ENCODE data around the gene TGIF1. TPM values are rescaled to one million over a fixed set of nuclear protein-coding genes. Genes with fewer than 3 reads are reported as not detected.

The TGIF1 gene
- total RNA-seq, 2 donors from 2014 or later: 17.1 to 23.1 TPM

DNA sequence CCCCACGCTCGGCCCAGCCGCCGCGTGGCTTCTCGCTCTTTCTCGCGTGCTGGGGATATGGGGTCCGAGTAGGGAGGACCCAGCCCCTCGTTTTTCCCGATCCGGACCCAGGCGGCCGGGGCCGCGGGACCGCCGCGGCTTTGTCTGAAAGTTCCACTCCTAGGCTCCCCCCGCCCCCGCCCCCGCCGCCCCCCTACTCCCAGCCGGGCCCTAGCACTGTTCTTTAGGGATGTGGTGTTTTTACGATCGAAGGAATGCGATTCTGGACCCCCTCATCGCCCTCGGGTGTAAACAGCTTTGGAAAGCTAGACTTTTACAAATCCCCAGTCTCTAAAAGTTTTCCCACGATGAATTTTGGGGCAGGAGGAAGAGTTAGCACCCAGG is 819 bp downstream of the TGIF1 start:
- no peaks in the 10 kb centered on the region for H3K36me3 ChIP-seq (replicated peaks in 1 of 2; ENCODE audit: insufficient read depth in 1 of 2, low read depth in 2 of 2)
- DNase-seq: no peak
- TF ChIP-seq, protein P1, sequence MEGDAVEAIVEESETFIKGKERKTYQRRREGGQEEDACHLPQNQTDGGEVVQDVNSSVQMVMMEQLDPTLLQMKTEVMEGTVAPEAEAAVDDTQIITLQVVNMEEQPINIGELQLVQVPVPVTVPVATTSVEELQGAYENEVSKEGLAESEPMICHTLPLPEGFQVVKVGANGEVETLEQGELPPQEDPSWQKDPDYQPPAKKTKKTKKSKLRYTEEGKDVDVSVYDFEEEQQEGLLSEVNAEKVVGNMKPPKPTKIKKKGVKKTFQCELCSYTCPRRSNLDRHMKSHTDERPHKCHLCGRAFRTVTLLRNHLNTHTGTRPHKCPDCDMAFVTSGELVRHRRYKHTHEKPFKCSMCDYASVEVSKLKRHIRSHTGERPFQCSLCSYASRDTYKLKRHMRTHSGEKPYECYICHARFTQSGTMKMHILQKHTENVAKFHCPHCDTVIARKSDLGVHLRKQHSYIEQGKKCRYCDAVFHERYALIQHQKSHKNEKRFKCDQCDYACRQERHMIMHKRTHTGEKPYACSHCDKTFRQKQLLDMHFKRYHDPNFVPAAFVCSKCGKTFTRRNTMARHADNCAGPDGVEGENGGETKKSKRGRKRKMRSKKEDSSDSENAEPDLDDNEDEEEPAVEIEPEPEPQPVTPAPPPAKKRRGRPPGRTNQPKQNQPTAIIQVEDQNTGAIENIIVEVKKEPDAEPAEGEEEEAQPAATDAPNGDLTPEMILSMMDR (IDR thresholded peaks at IDR 0.05): no peak
- TF ChIP-seq POLR2A (IDR thresholded peaks at IDR 0.05): no peak
- 0 to 1% methylated on average over 6 to 27 of the region's 30 CpGs for WGBS, 2 donors
- no peak for ATAC-seq
- H3K27me3 ChIP-seq: no peaks in the 10 kb centered on the region
- H3K4me3 ChIP-seq: peak overlapping the region; percentile 37 to 56
- H3K4me1 ChIP-seq: peaks cover 49% of the 10 kb centered on the region
- peak overlapping the region; percentile 95 to 99 (median 98) for H3K27ac ChIP-seq
- H3K9me3 ChIP-seq: no peaks in the 10 kb centered on the region
- intact Hi-C loops (cut with DNase I): loop anchor here (5.0 to 10.0 kb wide), 2 partner anchors 168 to 214 kb away; no protein-coding TSS in a partner anchor

DNA sequence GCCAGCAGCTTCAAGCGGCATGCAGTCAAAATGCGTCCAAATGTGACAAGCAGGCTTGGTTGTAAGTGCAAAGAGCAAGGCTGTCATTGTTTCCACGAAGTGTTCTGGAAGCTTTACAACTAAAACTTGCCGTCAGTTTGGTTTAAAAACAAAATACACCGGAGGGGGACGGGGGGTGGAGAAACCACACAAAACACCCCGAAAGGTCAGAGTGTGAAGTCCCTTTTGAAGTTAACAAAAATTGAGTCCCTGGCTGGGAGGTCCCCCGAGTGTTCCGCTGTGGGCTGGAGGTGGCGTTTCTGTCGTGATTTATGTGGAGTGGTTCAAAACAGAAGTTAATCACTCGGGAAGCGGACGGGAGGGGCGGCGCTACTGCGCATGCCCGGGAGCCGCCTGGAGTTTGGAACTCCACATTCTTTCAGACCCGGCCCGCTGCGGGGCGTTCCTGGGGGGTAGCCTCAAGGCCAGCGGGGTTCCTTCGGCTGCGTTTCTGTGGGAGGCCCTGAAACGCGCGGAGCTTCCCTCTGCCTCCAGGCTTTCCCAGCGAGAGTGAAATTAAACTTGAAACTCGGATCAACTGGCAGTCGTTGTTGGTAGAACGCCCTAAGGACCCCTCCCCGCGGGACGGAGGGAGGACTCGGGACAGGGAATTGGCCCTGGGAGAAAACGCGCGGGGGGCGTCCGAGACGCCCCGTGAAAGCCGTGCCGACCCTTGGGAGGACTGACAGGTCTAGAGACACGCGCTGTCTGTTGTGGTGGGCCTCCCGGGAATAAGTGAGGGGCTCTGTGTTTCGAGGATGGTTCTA is 1.4 kb downstream of the TGIF1 start:
- intact Hi-C loops (cut with DNase I): loop anchor here (5.0 to 10.0 kb wide), 2 partner anchors 169 to 213 kb away; no protein-coding TSS in a partner anchor
- Histone ChIP-seq H3K4me3 (peak overlapping the region; percentile 37 to 56), H3K27me3 (no peaks in the 10 kb centered on the region), H3K4me1 (peaks cover 51% of the 10 kb centered on the region), H3K27ac (peak overlapping the region; percentile 95 to 99 (median 98)), H3K36me3 (replicated peaks in 1 of 2; ENCODE audit: insufficient read depth in 1 of 2, low read depth in 2 of 2) (no peaks in the 10 kb centered on the region), H3K9me3 (no peaks in the 10 kb centered on the region)
- WGBS, 2 donors: 0 to 1% methylated on average over 18 to 45 of the region's 50 CpGs
- peak; percentile 28 for ATAC-seq
- DNase-seq: peak; percentile 92 to 95 (median 94)
- TF ChIP-seq POLR2A (IDR thresholded peaks at IDR 0.05): peak; percentile 72 to 93 (median 91)
- TF ChIP-seq, protein P1 (IDR thresholded peaks at IDR 0.05): no peak

DNA sequence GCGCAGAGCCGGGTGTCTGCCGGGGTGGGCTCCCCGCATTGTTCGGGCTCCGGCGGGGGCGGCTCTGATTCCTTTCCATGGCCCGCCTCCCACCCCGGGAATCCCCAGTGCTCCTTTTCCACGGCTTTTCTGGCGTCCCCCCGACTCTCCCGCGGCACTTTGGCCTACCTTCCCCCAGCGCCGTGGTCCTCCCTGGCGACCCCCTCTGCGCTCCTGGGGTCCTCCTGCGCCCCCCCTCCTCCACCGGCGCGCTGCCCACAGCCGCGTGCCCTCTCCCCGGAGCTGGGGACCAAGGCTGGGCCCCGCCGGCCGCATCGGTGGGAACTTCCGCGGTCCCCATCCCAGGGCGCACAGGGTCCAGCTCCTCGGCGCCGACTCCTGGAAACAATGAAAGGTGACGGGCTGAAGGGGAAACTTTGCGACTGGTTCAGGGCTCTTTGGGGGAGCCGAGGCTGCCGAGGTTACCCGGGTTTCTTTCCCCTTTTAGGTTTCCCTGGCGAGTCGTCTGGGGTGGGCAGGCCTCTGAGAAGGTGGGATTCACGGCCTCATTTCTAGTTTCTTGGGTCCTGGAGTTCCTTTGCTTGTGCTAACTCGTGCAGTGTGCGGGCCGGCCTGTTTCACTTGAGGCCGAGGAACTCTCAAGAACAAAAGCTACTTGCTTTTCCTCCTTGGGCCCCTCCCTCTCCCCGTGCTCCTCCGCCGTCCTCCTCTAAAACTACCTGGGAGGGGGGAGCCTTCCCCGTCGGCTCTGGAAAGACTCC is 2.2 kb downstream of the TGIF1 start:
- 1 to 2% methylated on average over 15 to 53 of the region's 53 CpGs for WGBS, 2 donors
- intact Hi-C loops (cut with DNase I): loop anchor here (5.0 to 10.0 kb wide), 2 partner anchors 170 to 213 kb away; no protein-coding TSS in a partner anchor

DNA sequence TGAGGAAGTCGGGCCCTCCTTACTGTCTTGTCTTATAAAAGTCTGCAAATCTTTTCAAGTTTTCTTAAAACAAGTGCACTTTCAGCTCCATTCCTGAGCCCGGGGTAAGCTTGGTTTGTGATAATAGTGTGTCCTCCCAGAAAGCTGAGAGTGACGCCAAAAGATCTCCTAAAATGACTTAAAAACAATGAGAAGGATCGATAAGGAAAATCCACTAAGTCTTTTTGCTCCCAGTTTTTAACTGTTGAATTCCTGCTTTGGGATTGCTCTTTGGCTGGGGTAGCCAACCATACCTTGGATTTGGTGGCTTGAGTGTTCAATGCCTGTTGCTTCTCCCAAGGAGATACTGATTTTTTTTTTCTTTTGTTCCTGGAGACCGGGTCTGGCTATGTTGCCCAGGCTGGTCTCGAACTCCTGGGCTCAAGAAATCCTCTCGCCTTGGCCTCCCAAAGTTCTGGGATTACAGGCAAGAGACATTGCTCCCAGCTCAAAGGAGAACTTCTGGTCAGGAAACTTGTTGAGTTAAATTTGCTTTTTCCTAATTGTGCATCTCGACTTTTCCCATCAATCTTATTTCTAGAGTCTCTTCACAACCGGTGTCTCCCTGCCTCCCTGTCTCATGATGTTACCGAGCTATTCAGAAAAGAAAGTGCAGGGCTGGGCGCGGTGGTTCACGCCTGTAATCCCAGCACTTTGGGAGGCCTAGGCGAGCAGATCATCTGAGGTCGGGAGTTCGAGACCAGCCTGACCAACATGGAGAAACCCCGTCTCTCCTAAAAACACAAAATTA is 3.0 kb downstream of the TGIF1 start:
- Histone ChIP-seq H3K4me3 (peak overlapping the region in 1 of 2 donors; percentile 56), H3K4me1 (peaks cover 50% of the 10 kb centered on the region), H3K36me3 (replicated peaks in 1 of 2; ENCODE audit: insufficient read depth in 1 of 2, low read depth in 2 of 2) (no peaks in the 10 kb centered on the region), H3K27me3 (no peaks in the 10 kb centered on the region), H3K27ac (peak overlapping the region; percentile 95 to 99 (median 98)), H3K9me3 (no peaks in the 10 kb centered on the region)
- 57 to 62% methylated on average over 17 of the region's 17 CpGs for WGBS, 2 donors
- ATAC-seq (no peak), DNase-seq (no peak)
- intact Hi-C loops (cut with DNase I): loop anchor here (5.0 to 10.0 kb wide), 2 partner anchors 171 to 212 kb away; no protein-coding TSS in a partner anchor
- TF ChIP-seq, protein P1 (IDR thresholded peaks at IDR 0.05): no peak
- TF ChIP-seq POLR2A (IDR thresholded peaks at IDR 0.05): no peak

More for the DNA sequence above, 2.2 kb downstream of the TGIF1 start:
- Histone ChIP-seq H3K4me3 (peak overlapping the region; percentile 37 to 56), H3K27me3 (no peaks in the 10 kb centered on the region), H3K27ac (peak overlapping the region; percentile 95 to 99 (median 98)), H3K4me1 (peaks cover 51% of the 10 kb centered on the region), H3K36me3 (replicated peaks in 1 of 2; ENCODE audit: insufficient read depth in 1 of 2, low read depth in 2 of 2) (no peaks in the 10 kb centered on the region), H3K9me3 (no peaks in the 10 kb centered on the region)
- DNase-seq (peak; percentile 47 to 62 (median 51)), ATAC-seq (no peak)
- peak in 1 of 3 donors; percentile 46 for TF ChIP-seq POLR2A (IDR thresholded peaks at IDR 0.05)
- TF ChIP-seq, protein P1 (IDR thresholded peaks at IDR 0.05): no peak

Measured in body of pancreas (tissue), 4 donors.